SK-N-SH (cell line): Measurements from ENCODE around the gene GOLGA8B.
"Not testable (repeated sequence)": the region's sequence is repeated elsewhere in the genome, so short reads cannot be mapped to it uniquely, and the experiment has no call there.

ENCODE experiments used
- RAD21 ChIP-seq: IDR thresholded peaks from 2 replicates; pipeline ENCODE4 v1.6.1; 2012; ENCODE audit warnings: mild to moderate bottlenecking, low read length
- RXRA ChIP-seq: IDR thresholded peaks from 2 replicates; pipeline ENCODE4 v1.4.0; 2012; ENCODE audit warnings: low read depth, mild to moderate bottlenecking, borderline replicate concordance
- TAF1 ChIP-seq: IDR thresholded peaks from 2 replicates; pipeline ENCODE4 v1.6.1; 2012; ENCODE audit warnings: low read depth, mild to moderate bottlenecking, low read length, moderate library complexity, borderline replicate concordance
- TF ChIP-seq, protein P1 (sequence below): fragments of 150-350 bp; IDR thresholded peaks from 2 replicates; pipeline ENCODE4 v1.6.1; 2016; ENCODE audit warnings: mild to moderate bottlenecking, low read depth, low read length
- TF ChIP-seq, protein P2 (sequence below): IDR thresholded peaks from 2 replicates; pipeline ENCODE4 v1.6.1; 2012; ENCODE audit warnings: mild to moderate bottlenecking, low read depth, low read length, moderate library complexity

DNA sequence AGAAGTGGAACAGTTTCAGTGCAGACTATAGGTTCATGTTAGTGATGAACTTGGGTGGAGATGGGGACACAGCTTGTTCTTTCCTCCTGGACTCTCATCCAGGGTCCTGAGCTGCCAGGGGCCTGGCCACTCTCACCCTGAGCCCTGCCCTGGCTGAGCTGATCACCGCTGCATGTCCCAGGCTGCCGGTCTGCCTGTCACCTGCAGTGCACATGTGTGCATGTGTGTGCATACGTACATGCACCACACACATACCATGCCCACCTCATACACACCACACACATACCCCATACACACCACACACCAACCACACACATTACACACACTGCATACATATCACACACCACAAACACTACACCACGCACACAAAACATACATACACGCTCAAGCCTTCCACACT, 29.3 kb downstream of the GOLGA8B start:
- not testable (repeated sequence) for TF ChIP-seq RAD21, TAF1, RXRA
- TF ChIP-seq, protein P1, sequence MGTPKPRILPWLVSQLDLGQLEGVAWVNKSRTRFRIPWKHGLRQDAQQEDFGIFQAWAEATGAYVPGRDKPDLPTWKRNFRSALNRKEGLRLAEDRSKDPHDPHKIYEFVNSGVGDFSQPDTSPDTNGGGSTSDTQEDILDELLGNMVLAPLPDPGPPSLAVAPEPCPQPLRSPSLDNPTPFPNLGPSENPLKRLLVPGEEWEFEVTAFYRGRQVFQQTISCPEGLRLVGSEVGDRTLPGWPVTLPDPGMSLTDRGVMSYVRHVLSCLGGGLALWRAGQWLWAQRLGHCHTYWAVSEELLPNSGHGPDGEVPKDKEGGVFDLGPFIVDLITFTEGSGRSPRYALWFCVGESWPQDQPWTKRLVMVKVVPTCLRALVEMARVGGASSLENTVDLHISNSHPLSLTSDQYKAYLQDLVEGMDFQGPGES: not testable (repeated sequence)
- TF ChIP-seq, protein P2, sequence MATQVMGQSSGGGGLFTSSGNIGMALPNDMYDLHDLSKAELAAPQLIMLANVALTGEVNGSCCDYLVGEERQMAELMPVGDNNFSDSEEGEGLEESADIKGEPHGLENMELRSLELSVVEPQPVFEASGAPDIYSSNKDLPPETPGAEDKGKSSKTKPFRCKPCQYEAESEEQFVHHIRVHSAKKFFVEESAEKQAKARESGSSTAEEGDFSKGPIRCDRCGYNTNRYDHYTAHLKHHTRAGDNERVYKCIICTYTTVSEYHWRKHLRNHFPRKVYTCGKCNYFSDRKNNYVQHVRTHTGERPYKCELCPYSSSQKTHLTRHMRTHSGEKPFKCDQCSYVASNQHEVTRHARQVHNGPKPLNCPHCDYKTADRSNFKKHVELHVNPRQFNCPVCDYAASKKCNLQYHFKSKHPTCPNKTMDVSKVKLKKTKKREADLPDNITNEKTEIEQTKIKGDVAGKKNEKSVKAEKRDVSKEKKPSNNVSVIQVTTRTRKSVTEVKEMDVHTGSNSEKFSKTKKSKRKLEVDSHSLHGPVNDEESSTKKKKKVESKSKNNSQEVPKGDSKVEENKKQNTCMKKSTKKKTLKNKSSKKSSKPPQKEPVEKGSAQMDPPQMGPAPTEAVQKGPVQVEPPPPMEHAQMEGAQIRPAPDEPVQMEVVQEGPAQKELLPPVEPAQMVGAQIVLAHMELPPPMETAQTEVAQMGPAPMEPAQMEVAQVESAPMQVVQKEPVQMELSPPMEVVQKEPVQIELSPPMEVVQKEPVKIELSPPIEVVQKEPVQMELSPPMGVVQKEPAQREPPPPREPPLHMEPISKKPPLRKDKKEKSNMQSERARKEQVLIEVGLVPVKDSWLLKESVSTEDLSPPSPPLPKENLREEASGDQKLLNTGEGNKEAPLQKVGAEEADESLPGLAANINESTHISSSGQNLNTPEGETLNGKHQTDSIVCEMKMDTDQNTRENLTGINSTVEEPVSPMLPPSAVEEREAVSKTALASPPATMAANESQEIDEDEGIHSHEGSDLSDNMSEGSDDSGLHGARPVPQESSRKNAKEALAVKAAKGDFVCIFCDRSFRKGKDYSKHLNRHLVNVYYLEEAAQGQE: not testable (repeated sequence)
